ENCODE results near the gene MBTPS1. TPM values are rescaled to one million over a fixed set of nuclear protein-coding genes. Genes with fewer than 3 reads are reported as not detected.
A peak's percentile ranks its signal among the peaks of the same experiment; 100 is the strongest.
"Not testable (repeated sequence)": the region's sequence is repeated elsewhere in the genome, so short reads cannot be mapped to it uniquely, and the experiment has no call there.

MBTPS1 gene
- total RNA-seq, 1 experiment from 2014 or later, result 66.2 TPM

GRCh38 chr16:84111949-84112348 is 4.8 kb downstream of the MBTPS1 start:
- H3K36me3 ChIP-seq, H3K4me3 ChIP-seq, H3K27me3 ChIP-seq, DNase-seq, H3K9me3 ChIP-seq: not testable (repeated sequence)

GRCh38 chr16:84111525-84111924 is 5.2 kb downstream of the MBTPS1 start:
- no peaks in the 10 kb centered on the region for H3K36me3 ChIP-seq
- no peaks in the 10 kb centered on the region for H3K27me3 ChIP-seq
- no peak for DNase-seq
- H3K4me3 ChIP-seq, result no peak overlapping the region
- H3K9me3 ChIP-seq, result no peaks in the 10 kb centered on the region

GRCh38 chr16:84110527-84110926 is 6.2 kb downstream of the MBTPS1 start:
- H3K4me3 ChIP-seq, result no peak overlapping the region
- DNase-seq, result no peak
- H3K36me3 ChIP-seq, result no peaks in the 10 kb centered on the region
- H3K9me3 ChIP-seq, result no peaks in the 10 kb centered on the region
- no peaks in the 10 kb centered on the region for H3K27me3 ChIP-seq

- no peaks in the 10 kb centered on the region for H3K27me3 ChIP-seq
- DNase-seq, result no peak
Observed at GRCh38 chr16:84109598-84110335, 7.0 kb downstream of the MBTPS1 start.

DNA sequence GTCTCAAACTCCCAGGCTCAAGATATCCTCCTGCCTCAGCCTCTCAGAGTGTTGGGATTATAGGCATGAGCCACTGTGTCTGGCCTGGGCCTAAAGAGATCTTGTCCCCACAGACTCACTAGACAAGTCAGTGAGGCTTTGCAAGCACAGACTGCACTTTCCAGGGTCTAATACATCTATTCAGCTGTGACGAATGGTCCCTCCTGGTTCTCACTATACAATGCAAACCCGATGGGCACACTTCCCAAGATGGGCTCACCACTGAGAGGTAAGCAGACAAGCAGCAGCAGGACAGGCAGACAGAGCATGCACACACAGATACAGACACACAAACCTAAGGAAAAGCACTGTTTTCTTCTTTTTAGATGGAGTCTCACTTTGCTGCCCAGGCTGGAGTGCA is 8.8 kb downstream of the MBTPS1 start:
- DNase-seq, result no peak
- Histone ChIP-seq H3K4me3 (no peak overlapping the region), H3K36me3 (no peaks in the 10 kb centered on the region), H3K27me3 (no peaks in the 10 kb centered on the region), H3K9me3 (no peaks in the 10 kb centered on the region)

More at GRCh38 chr16:84109598-84110335, 7.0 kb downstream of the MBTPS1 start:
- Histone ChIP-seq H3K4me3 (no peak overlapping the region), H3K36me3 (no peaks in the 10 kb centered on the region), H3K9me3 (no peaks in the 10 kb centered on the region)

GRCh38 chr16:84105948-84106740 is 10.6 kb downstream of the MBTPS1 start:
- H3K27me3 ChIP-seq, result no peaks in the 10 kb centered on the region
- H3K36me3 ChIP-seq, result no peaks in the 10 kb centered on the region; the same call in 1 of the 2 replicates
- H3K9me3 ChIP-seq, result no peaks in the 10 kb centered on the region
- no peak for DNase-seq
- H3K4me3 ChIP-seq, result no peak overlapping the region

- no peak for DNase-seq
- H3K9me3 ChIP-seq, result no peaks in the 10 kb centered on the region
Observed at GRCh38 chr16:84105301-84105815, 11.4 kb downstream of the MBTPS1 start.

DNA sequence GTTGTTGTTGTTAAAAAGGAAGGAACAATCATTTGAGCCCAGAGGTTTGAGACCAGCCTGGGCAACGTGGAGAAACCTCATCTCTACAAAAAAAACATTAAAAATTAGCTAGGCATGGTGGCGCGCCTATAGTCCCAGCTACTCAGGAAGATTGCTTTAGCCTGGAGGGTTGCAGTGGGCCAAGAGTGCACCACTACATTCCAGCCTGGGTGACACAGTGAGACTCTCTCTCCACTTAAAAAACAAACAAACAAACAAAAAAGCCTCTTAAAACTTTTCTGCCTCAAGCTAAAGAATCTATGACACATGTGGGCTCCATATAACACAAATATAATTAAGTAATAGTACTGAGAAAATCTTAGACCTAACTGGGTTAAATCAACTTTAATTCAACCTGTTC is 12.5 kb downstream of the MBTPS1 start:
- DNase-seq, result no peak
- H3K36me3 ChIP-seq, result peaks cover 2% of the 10 kb centered on the region
- H3K4me3 ChIP-seq, result no peak overlapping the region
- H3K9me3 ChIP-seq, result no peaks in the 10 kb centered on the region
- H3K27me3 ChIP-seq, result no peaks in the 10 kb centered on the region

More at GRCh38 chr16:84105301-84105815, 11.4 kb downstream of the MBTPS1 start:
- H3K27me3 ChIP-seq, result no peaks in the 10 kb centered on the region
- no peaks in the 10 kb centered on the region; the same call in 1 of the 2 replicates for H3K36me3 ChIP-seq
- no peak overlapping the region for H3K4me3 ChIP-seq

DNA sequence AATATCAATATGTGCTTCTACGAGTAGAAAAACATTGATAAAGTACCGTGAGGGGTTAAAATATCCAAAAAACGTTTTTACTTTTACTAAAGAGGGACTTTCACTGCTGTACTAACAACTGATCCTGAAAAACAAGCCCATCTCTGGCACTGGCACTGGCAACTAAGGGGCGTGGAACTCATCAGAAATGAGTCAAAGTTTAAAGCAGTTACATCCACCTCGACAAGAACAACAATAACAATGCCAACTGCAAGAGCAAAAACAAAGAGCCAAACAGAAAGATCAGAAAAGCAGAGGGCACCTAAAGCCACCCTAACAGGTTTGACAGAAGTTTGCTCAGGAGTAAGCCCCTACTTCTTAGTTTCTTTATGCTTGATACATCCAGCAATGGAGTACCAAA is 13.1 kb downstream of the MBTPS1 start:
- Histone ChIP-seq H3K9me3 (no peaks in the 10 kb centered on the region), H3K36me3 (peaks cover 7% of the 10 kb centered on the region), H3K27me3 (no peaks in the 10 kb centered on the region), H3K4me3 (no peak overlapping the region)
- peak; percentile 43 for DNase-seq

DNA sequence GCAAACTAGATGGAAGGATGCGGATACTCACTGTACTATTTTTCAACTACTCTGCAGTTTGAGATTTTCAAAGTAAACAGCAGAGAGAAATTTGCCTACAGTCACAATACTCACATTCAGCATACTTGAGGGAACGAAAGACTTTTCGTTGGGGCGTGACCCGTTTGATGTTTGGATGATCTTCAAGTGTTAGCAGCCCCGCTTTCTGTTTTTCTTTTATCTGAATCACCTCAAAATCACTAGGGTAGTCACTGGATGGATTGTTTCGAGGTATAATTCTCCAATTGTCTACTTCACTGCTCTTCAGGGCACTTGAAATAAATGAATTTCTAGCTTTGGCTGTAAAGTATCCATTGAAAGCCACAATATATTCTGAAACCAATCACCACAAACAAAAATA is 17.8 kb downstream of the MBTPS1 start:
- Histone ChIP-seq H3K27me3 (no peaks in the 10 kb centered on the region), H3K36me3 (peaks cover 10% of the 10 kb centered on the region), H3K9me3 (no peaks in the 10 kb centered on the region), H3K4me3 (no peak overlapping the region)
- DNase-seq, result no peak

DNA sequence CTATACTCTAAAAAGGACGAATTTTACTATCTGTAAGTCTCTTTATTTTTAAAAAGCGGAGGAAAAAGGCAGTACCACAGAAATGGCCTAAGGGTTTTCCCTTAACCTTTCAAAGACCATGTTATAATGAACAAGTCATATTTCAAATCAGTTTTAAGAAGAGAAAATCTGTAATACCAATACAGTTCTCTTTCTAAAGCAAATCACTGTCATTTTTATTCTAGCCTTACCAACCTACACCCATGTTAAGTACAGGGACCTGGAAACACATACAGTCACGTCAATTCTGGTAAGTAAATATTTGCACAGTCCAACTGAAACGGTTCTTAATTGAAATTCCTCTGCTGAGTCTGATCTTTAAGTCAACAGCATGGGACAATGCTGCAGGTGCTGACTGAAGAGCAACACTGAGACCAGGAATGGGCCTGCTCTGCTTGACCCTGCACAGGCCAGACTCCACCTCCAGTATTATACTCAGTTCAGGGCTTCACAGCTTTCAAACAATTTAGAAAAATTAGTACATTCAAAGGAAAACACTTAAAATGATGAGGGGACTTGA is 20.2 kb downstream of the MBTPS1 start:
- Histone ChIP-seq H3K36me3 (peaks cover 10% of the 10 kb centered on the region), H3K27me3 (no peaks in the 10 kb centered on the region), H3K9me3 (no peaks in the 10 kb centered on the region), H3K4me3 (no peak overlapping the region)
- no peak for DNase-seq

GRCh38 chr16:84095466-84095865 is 21.3 kb downstream of the MBTPS1 start:
- no peaks in the 10 kb centered on the region for H3K27me3 ChIP-seq
- no peak overlapping the region for H3K4me3 ChIP-seq
- peaks cover 10% of the 10 kb centered on the region for H3K36me3 ChIP-seq
- no peak for DNase-seq
- no peaks in the 10 kb centered on the region for H3K9me3 ChIP-seq

GRCh38 chr16:84093879-84094270 is 22.9 kb downstream of the MBTPS1 start:
- no peaks in the 10 kb centered on the region for H3K27me3 ChIP-seq
- no peak overlapping the region for H3K4me3 ChIP-seq
- DNase-seq, result no peak
- H3K36me3 ChIP-seq, result peaks cover 5% of the 10 kb centered on the region
- no peaks in the 10 kb centered on the region for H3K9me3 ChIP-seq

DNA sequence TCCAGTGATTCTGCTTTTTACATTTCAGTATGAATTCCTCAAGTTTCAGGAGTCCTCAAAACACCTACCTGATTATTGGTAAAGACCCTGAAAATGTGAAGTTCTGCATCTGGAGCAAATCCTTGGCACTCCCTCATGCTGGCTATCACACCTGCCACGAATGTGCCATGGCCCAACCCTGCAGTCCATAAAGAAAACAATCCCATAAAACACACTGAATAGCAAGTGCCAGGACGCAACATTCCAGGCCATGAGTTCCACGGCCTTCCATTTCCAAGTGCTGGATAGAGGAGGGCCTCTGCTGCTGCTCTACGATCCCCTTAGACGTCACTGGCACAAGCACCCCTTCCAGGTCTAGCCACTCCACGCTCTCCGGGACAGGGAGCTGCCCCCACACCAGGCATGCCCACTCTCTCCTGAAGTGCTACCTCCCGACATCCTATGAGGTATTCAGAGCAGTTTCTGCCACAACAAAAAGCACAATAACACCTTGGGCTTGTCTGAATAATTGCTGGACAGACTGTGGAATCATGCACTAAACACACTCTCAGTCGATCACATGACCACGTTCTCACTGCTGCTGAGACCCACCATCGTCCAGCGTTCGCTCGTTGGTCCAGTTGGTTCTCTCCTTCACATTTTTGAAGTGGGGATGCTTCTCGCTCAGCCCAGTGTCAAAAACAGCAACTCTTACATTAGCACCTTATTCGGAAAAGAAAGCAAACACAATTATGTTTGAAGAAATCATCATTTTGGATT is 23.4 kb downstream of the MBTPS1 start:
- peaks cover 2% of the 10 kb centered on the region for H3K36me3 ChIP-seq
- no peaks in the 10 kb centered on the region for H3K27me3 ChIP-seq
- no peak for DNase-seq
- no peak overlapping the region for H3K4me3 ChIP-seq
- no peaks in the 10 kb centered on the region for H3K9me3 ChIP-seq

DNA sequence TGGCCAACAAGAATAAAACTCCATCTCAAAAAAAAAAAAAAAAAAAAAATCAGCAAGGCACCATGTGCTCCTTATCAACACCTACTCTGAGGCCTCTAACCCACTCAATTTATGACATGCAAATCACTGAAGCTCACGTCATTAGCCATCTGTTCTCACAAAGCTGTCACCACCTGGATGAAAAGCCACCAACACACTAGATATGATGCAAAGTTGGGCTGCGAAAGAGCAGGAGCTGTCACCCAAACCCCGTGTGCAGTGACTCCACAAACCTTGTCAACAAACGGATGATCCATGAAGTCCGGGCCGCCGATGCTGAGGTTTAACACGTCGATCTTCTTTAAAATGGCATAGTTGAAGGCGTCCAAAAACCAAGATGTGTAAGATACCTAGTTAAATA is 25.3 kb downstream of the MBTPS1 start:
- peaks cover 2% of the 10 kb centered on the region for H3K36me3 ChIP-seq
- H3K9me3 ChIP-seq, result no peaks in the 10 kb centered on the region
- H3K27me3 ChIP-seq, result no peaks in the 10 kb centered on the region
- H3K4me3 ChIP-seq, result no peak overlapping the region
- DNase-seq, result no peak

GRCh38 chr16:84090211-84090610 is 26.5 kb downstream of the MBTPS1 start:
- peaks cover 2% of the 10 kb centered on the region for H3K36me3 ChIP-seq
- H3K4me3 ChIP-seq, result no peak overlapping the region
- no peak for DNase-seq
- no peaks in the 10 kb centered on the region for H3K27me3 ChIP-seq
- no peaks in the 10 kb centered on the region for H3K9me3 ChIP-seq

Measured in MG63 (cell line).